ENCODE data around the gene TGFBR3. TPM values are rescaled to one million over a fixed set of nuclear protein-coding genes. Genes with fewer than 3 reads are reported as not detected.
A peak's percentile ranks its signal among the peaks of the same experiment; 100 is the strongest.

TGFBR3 gene
- 100 to 1,000 TPM; 147 to 254 (median 185) TPM for total RNA-seq
- polyA plus RNA-seq = 10 to 100 TPM in 1 of 3 donors, 1 to 10 TPM in 2; 5.2 to 15.4 (median 8.1) TPM
- long read RNA-seq, donor 1, full-length matches to known transcripts = 4 of 4 reads
- long read RNA-seq, donor 1, partial matches to known transcripts = 0 of 4 reads
- long read RNA-seq, donor 1, other reads (novel, unspliced or antisense) = 0 of 4 reads
- long read RNA-seq, donor 2, full-length matches to known transcripts = 6 of 6 reads
- long read RNA-seq, donor 2, partial matches to known transcripts = 0 of 6 reads
- long read RNA-seq, donor 2, other reads (novel, unspliced or antisense) = 0 of 6 reads

DNA sequence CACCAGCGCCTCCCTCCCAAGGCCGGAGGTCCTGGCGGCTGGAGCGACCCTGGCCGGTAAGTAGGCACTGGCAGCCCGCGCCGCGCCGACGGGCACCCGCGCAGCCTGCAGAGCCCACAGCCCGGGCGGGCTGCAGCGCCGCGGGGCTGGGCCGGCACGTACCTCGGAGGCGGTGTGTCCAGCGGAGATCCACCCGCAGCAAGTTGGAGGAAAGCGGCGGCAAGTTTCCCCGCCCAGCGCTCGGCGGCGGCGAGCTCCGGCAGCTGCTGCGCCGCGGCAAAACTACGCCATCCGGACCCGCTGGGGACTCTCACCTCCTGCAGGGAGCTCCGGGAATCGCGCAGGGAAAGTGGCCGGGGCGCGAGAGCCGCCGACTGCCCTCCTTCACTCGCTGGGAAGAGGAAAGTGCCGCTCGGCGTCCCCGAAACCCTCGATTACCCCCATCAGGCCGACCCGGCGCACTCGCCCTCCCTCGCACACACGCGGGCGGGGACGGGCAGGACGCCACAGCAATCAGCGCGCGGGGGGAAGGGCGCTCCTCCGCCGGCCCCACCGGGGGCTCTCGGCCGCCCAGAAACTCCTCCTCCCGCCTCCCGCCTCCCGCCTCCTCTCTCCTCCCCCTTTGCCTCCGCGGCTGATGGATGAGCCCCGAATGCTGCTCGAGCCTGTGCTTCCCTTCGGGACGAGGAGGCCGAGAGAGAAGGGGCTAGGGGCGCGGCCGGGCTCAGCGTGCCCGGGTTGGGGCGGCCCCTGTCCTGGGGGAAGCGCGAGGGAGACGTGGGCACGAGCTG, at the start of gene TGFBR3:
TSS of gene TGFBR3 (minus strand) at position 436 of the 791 bp plus-strand sequence. CDS start 24,620 bp downstream, outside the sequence.
- 0 to 1% (median 0%) methylated on average over 22 to 92 of the region's 92 CpGs for WGBS, 5 donors
- TF ChIP-seq POLR2AphosphoS5 (IDR thresholded peaks at IDR 0.05) (peak; percentile 95 to 97 (median 96)), POLR2A (IDR thresholded peaks at IDR 0.05) (peak in 2 of 3 donors; percentile 15 to 86)
- TF ChIP-seq, protein P1, sequence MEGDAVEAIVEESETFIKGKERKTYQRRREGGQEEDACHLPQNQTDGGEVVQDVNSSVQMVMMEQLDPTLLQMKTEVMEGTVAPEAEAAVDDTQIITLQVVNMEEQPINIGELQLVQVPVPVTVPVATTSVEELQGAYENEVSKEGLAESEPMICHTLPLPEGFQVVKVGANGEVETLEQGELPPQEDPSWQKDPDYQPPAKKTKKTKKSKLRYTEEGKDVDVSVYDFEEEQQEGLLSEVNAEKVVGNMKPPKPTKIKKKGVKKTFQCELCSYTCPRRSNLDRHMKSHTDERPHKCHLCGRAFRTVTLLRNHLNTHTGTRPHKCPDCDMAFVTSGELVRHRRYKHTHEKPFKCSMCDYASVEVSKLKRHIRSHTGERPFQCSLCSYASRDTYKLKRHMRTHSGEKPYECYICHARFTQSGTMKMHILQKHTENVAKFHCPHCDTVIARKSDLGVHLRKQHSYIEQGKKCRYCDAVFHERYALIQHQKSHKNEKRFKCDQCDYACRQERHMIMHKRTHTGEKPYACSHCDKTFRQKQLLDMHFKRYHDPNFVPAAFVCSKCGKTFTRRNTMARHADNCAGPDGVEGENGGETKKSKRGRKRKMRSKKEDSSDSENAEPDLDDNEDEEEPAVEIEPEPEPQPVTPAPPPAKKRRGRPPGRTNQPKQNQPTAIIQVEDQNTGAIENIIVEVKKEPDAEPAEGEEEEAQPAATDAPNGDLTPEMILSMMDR (IDR thresholded peaks at IDR 0.05 in 8 of 11, conservative IDR thresholded peaks at IDR 0.05 in 3 of 11) = peak in 8 of 11 experiments; percentile 22 to 56 (median 46)
- intact Hi-C loops (cut with DNase I; ENCODE audit: low total_unique reads) = no loop called here

GRCh38 chr1:91929250-91929649, 43.3 kb upstream of the TGFBR3 start:
- no peaks in the 10 kb centered on the region for H3K9me3 ChIP-seq
- TF ChIP-seq POLR2A (IDR thresholded peaks at IDR 0.05) = no peak
- peak in 1 of 3 donors; percentile 5 for TF ChIP-seq POLR2AphosphoS5 (IDR thresholded peaks at IDR 0.05)
- TF ChIP-seq, protein P1 (IDR thresholded peaks at IDR 0.05 in 8 of 11, conservative IDR thresholded peaks at IDR 0.05 in 3 of 11) = no peak
- no peak overlapping the region for H3K27ac ChIP-seq
- H3K27me3 ChIP-seq (replicated peaks in 1 of 7) = no peaks in the 10 kb centered on the region
- H3K4me3 ChIP-seq = no peak overlapping the region
- intact Hi-C loops (cut with DNase I; ENCODE audit: low total_unique reads) = loop anchor here (5.0 kb wide), 2 partner anchors 417 to 647 kb away; no protein-coding TSS in a partner anchor
- WGBS, 5 donors = 43 to 74% (median 66%) methylated on average over 2 of the region's 2 CpGs
- peak; percentile 46 for DNase-seq
- peaks cover 0 to 14% (median 3%) of the 10 kb centered on the region in 6 donors for H3K4me1 ChIP-seq
- no peaks in the 10 kb centered on the region for H3K36me3 ChIP-seq

More for the DNA sequence above, at the start of gene TGFBR3:
- no peaks in the 10 kb centered on the region for H3K9me3 ChIP-seq
- peak within 1 kb of the TSS; percentile 76 to 92 (median 81) for H3K4me3 ChIP-seq
- H3K36me3 ChIP-seq = no peaks in the 10 kb centered on the region
- peak within 1 kb of the TSS; percentile 70 to 98 (median 92) for H3K27ac ChIP-seq
- H3K4me1 ChIP-seq = peaks cover 6 to 68% (median 30%) of the 10 kb centered on the region in 6 donors
- peak; percentile 93 for DNase-seq
- peaks cover 0 to 44% (median 8%) of the 10 kb centered on the region in 7 donors for H3K27me3 ChIP-seq (replicated peaks in 1 of 7)

- DNase-seq = no peak
- H3K27me3 ChIP-seq (replicated peaks in 1 of 7) = no peaks in the 10 kb centered on the region
- H3K27ac ChIP-seq = no peak overlapping the region
- WGBS, 5 donors = 64 to 94% (median 91%) methylated on average over 2 of the region's 2 CpGs
- intact Hi-C loops (cut with DNase I; ENCODE audit: low total_unique reads) = loop anchor here (5.0 kb wide), 2 partner anchors 416 to 646 kb away; no protein-coding TSS in a partner anchor
- H3K36me3 ChIP-seq = no peaks in the 10 kb centered on the region
- no peaks in the 10 kb centered on the region for H3K9me3 ChIP-seq
- peaks cover 0 to 14% (median 3%) of the 10 kb centered on the region in 6 donors for H3K4me1 ChIP-seq
- TF ChIP-seq, protein P1 (IDR thresholded peaks at IDR 0.05 in 8 of 11, conservative IDR thresholded peaks at IDR 0.05 in 3 of 11) = no peak
- TF ChIP-seq POLR2AphosphoS5 (IDR thresholded peaks at IDR 0.05) = no peak
- no peak overlapping the region for H3K4me3 ChIP-seq
These were observed 42.1 kb upstream of the TGFBR3 start for GRCh38 chr1:91928026-91928425.
